ENCODE measurements around the gene CCDC122.
A peak's percentile ranks its signal among the peaks of the same experiment; 100 is the strongest.

- peak; percentile 62 to 83 (median 62) for TF ChIP-seq CTCF (IDR thresholded peaks at IDR 0.05 in 2 of 3, conservative IDR thresholded peaks at IDR 0.05 in 1 of 3; ENCODE audit: borderline replicate concordance in 1 of 3, insufficient read depth in 1 of 3, low read depth in 2 of 3, low read length in 2 of 3)
- no peak for TF ChIP-seq EGR1 (IDR thresholded peaks at IDR 0.05; ENCODE audit: low read depth)
- no peak for TF ChIP-seq ZNF274 (IDR thresholded peaks at IDR 0.05; ENCODE audit: low read depth, low read length)
- TF ChIP-seq POLR2A (IDR thresholded peaks at IDR 0.05; ENCODE audit: borderline replicate concordance, extremely low read depth, insufficient read depth, insufficient read length) = no peak
- no peak for TF ChIP-seq MAX (IDR thresholded peaks at IDR 0.05)
- no peak for TF ChIP-seq EZH2 (IDR thresholded peaks at IDR 0.05)
- TF ChIP-seq EZH2phosphoT487 (IDR thresholded peaks at IDR 0.05; ENCODE audit: borderline replicate concordance) = no peak
- TF ChIP-seq YY1 (IDR thresholded peaks at IDR 0.05; ENCODE audit: extremely low read depth, insufficient replicate concordance, low read depth, low read length) = no peak
- no peak for TF ChIP-seq POLR2AphosphoS5 (IDR thresholded peaks at IDR 0.05; ENCODE audit: low read depth, low read length)
- TF ChIP-seq TCF7L2 (IDR thresholded peaks at IDR 0.05; ENCODE audit: borderline replicate concordance, extremely low read depth, insufficient read depth, insufficient read length) = no peak
- no peak for TF ChIP-seq FOSL1 (IDR thresholded peaks at IDR 0.05; ENCODE audit: low read depth)
Measured at GRCh38 chr13:43905435-43906031, 26.0 kb upstream of the CCDC122 start.

All from HCT116 (cell line).